Endodermal cell (in vitro differentiated cells): Measurements from ENCODE around the gene ATP10A. TPM values are rescaled to one million over a fixed set of nuclear protein-coding genes. Genes with fewer than 3 reads are reported as not detected.

Experiments
- DNase-seq: peaks from one replicate; pipeline ENCODE4 v3.0.0-alpha.2; 2017
- H3K27ac ChIP-seq: 2 replicates; pipeline ENCODE4 v1.5.1; 2013; ENCODE audit warnings: mild to moderate bottlenecking, low read depth, low read length, moderate library complexity
- H3K27me3 ChIP-seq: 2 replicates; pipeline ENCODE4 v1.6.1; 2013; ENCODE audit warnings: mild to moderate bottlenecking, low read length, moderate library complexity; ENCODE audit not compliant: insufficient read depth, control insufficient read depth, poor library complexity, severe bottlenecking
- H3K36me3 ChIP-seq: 2 replicates; pipeline ENCODE4 v1.7.0; 2013; ENCODE audit warnings: mild to moderate bottlenecking, low read length, moderate library complexity; ENCODE audit not compliant: control insufficient read depth, insufficient read depth
- H3K4me1 ChIP-seq: one replicate; pipeline ENCODE4 v1.7.0; 2013; ENCODE audit warnings: low read length; ENCODE audit not compliant: control insufficient read depth, insufficient read depth
- H3K4me3 ChIP-seq: 2 replicates; pipeline ENCODE4 v1.5.1; 2013; ENCODE audit warnings: mild to moderate bottlenecking, low read length, moderate library complexity
- H3K9ac ChIP-seq: 2 replicates; pipeline ENCODE4 v1.6.1; 2013; ENCODE audit warnings: mild to moderate bottlenecking, low read length, moderate library complexity; ENCODE audit not compliant: poor library complexity, severe bottlenecking; ENCODE audit errors: extremely low read depth
- H3K9me3 ChIP-seq: 2 replicates; pipeline ENCODE4 v1.6.1; 2013; ENCODE audit warnings: mild to moderate bottlenecking, low read length, moderate library complexity; ENCODE audit not compliant: control insufficient read depth
- H3K27ac Mint-ChIP-seq: 2 replicates; pipeline ENCODE4 v1.8.0; 2020; ENCODE audit warnings: mixed read lengths
- H3K27me3 Mint-ChIP-seq: 2 replicates; pipeline ENCODE4 v1.8.0; 2021; ENCODE audit warnings: mild to moderate bottlenecking, mixed read lengths; ENCODE audit not compliant: insufficient read depth
- H3K36me3 Mint-ChIP-seq: 2 replicates; pipeline ENCODE4 v1.8.0; 2020; ENCODE audit warnings: low read depth, mixed read lengths
- H3K4me1 Mint-ChIP-seq: 2 replicates; pipeline ENCODE4 v1.8.0; 2020; ENCODE audit warnings: mixed read lengths
- H3K4me3 Mint-ChIP-seq: 2 replicates; pipeline ENCODE4 v1.8.0; 2020; ENCODE audit warnings: mild to moderate bottlenecking, moderate library complexity, mixed read lengths
- H3K9me3 Mint-ChIP-seq: 2 replicates; pipeline ENCODE4 v1.8.0; 2020; ENCODE audit warnings: mild to moderate bottlenecking, mixed read lengths
- CTCF ChIP-seq: fragments of 200-600 bp; sonication (generic); conservative IDR thresholded peaks from 2 replicates; pipeline ENCODE4 v1.5.0; 2021; ENCODE audit warnings: antibody characterized with exemption, mild to moderate bottlenecking
- WGBS, 2 experiments: methylation state at CpG; one replicate each; pipeline versions ENCODE4 v1.1.5 to v1.1.7; 2013; ENCODE audit warnings: missing lambda C conversion rate in 2 of 2, mixed read lengths in 1 of 2; ENCODE audit not compliant: insufficient coverage in 1 of 2, insufficient read length in 1 of 2; 5-methylcytosine and 5-hydroxymethylcytosine counted together
- total RNA-seq, 2 donors: library from RNA; stranded (reverse); fragmentation: NEBNext Ultra II Directional in 1 of 2; extraction: Animal tissue kit (Norgen Biotek cat#: 25700) in 1 of 2; gene quantifications; 2 replicates in 1 of 2; 3 replicates in 1 of 2; pipeline ENCODE4 v1.2.1, GENCODE V29; 2021

The ATP10A gene
- total RNA-seq, 2 donors from 2014 or later = 0.04 to 1.2 TPM

GRCh38 chr15:25891081-25891480 is 28.0 kb upstream of the ATP10A start:
- TF ChIP-seq CTCF = no peak
- Mint-ChIP-seq H3K9me3 (no peaks in the 10 kb centered on the region), H3K36me3 (no peaks in the 10 kb centered on the region), H3K4me3 (no peak overlapping the region), H3K4me1 (peaks cover 8% of the 10 kb centered on the region), H3K27me3 (no peaks in the 10 kb centered on the region), H3K27ac (no peak overlapping the region)
- H3K36me3 ChIP-seq = no peaks in the 10 kb centered on the region
- peaks cover 10% of the 10 kb centered on the region for H3K27me3 ChIP-seq
- H3K9me3 ChIP-seq = no peaks in the 10 kb centered on the region
- no peaks in the 10 kb centered on the region for H3K4me1 ChIP-seq
- H3K9ac ChIP-seq = no peak overlapping the region
- 75 to 94% methylated on average over 2 to 4 of the region's 4 CpGs for WGBS, 2 experiments
- H3K4me3 ChIP-seq = no peak overlapping the region
- no peak overlapping the region for H3K27ac ChIP-seq
- DNase-seq = no peak

GRCh38 chr15:25890529-25890928 is 27.4 kb upstream of the ATP10A start:
- H3K27ac ChIP-seq = no peak overlapping the region
- TF ChIP-seq CTCF = no peak
- WGBS, 2 experiments = 91 to 95% methylated on average over 4 to 5 of the region's 5 CpGs
- no peak overlapping the region for H3K9ac ChIP-seq
- no peak overlapping the region for H3K27ac Mint-ChIP-seq
- H3K4me1 ChIP-seq = no peaks in the 10 kb centered on the region
- H3K4me1 Mint-ChIP-seq = peaks cover 7% of the 10 kb centered on the region
- no peak for DNase-seq
- H3K27me3 ChIP-seq = peaks cover 10% of the 10 kb centered on the region
- H3K4me3 ChIP-seq = no peak overlapping the region
- H3K9me3 ChIP-seq = no peaks in the 10 kb centered on the region
- no peaks in the 10 kb centered on the region for H3K27me3 Mint-ChIP-seq
- H3K9me3 Mint-ChIP-seq = no peaks in the 10 kb centered on the region
- H3K4me3 Mint-ChIP-seq = no peak overlapping the region
- H3K36me3 Mint-ChIP-seq = no peaks in the 10 kb centered on the region
- no peaks in the 10 kb centered on the region for H3K36me3 ChIP-seq

GRCh38 chr15:25887870-25888269 is 24.7 kb upstream of the ATP10A start:
- H3K36me3 ChIP-seq = no peaks in the 10 kb centered on the region
- H3K4me1 ChIP-seq = no peaks in the 10 kb centered on the region
- no peak for DNase-seq
- H3K4me3 Mint-ChIP-seq = no peak overlapping the region
- H3K9me3 ChIP-seq = peaks cover 6% of the 10 kb centered on the region
- no peak for TF ChIP-seq CTCF
- no peak overlapping the region for H3K27ac ChIP-seq
- H3K9ac ChIP-seq = no peak overlapping the region
- H3K27me3 ChIP-seq = no peaks in the 10 kb centered on the region
- H3K4me3 ChIP-seq = no peak overlapping the region
- H3K9me3 Mint-ChIP-seq = no peaks in the 10 kb centered on the region
- H3K27me3 Mint-ChIP-seq = no peaks in the 10 kb centered on the region
- WGBS, 2 experiments = 77 to 93% methylated on average over 2 to 3 of the region's 3 CpGs
- H3K27ac Mint-ChIP-seq = no peak overlapping the region
- H3K4me1 Mint-ChIP-seq = peaks cover 7% of the 10 kb centered on the region
- H3K36me3 Mint-ChIP-seq = no peaks in the 10 kb centered on the region
